ENCODE data around the gene LYRM1.
"Not testable (repeated sequence)": the region's sequence is repeated elsewhere in the genome, so short reads cannot be mapped to it uniquely, and the experiment has no call there.

Gene LYRM1, protein sequence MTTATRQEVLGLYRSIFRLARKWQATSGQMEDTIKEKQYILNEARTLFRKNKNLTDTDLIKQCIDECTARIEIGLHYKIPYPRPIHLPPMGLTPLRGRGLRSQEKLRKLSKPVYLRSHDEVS

GRCh38 chr16:20900299-20901067 is at the start of gene LYRM1, which contains the start of gene DCUN1D3:
Gene LYRM1 (plus strand): TSS chr16:20900771. CDS start chr16:20915556, 14,785 bp downstream.
Gene DCUN1D3 (minus strand): TSS chr16:20900358. CDS start chr16:20862538, 37,820 bp downstream.
- DNase-seq (ENCODE audit: low spot score) = peak; percentile 95

DNA sequence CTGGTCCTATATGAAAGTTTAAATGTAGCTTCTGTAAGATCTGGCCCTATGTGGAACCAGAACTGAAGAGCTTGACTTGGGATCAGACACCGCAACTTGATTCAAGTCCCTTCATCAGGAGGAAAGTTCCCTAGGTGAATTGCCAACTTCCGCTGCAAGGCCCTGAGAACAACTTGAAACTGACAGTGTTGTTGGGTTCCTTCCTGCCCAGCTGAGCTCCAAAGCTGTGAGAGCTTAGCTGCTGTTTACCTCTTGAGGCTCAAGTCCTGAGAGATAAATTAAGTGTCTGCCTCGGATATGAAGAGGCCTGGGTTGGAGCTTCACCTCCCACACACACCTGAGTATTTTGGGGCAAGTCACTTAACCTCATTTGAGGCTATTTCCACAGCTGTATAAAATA is 49.6 kb upstream of the LYRM1 start:
- no peak for DNase-seq (ENCODE audit: low spot score)

DNA sequence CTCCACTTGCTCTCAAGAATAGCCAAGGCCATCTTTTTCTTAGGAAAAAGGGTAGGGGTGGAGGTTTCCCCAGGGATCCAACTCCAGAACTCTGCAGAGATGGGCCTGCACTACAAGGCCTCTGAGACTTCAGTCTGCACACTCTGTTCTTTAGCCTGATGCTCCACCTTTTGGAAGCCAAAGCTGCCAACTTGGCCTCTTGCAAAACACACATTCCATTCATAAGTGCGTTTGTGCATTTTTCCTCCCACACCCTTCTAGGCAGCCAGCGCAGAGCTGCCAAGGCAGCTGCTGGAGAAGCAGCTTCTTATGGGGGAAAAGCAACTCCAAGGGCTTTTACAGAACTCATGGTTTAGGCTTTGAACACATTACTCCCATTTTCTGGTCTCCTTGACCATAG is 49.0 kb upstream of the LYRM1 start:
- DNase-seq (ENCODE audit: low spot score) = peak; percentile 79

- no peak for DNase-seq (ENCODE audit: low spot score)
These were observed 47.4 kb upstream of the LYRM1 start for GRCh38 chr16:20853143-20853542.

DNA sequence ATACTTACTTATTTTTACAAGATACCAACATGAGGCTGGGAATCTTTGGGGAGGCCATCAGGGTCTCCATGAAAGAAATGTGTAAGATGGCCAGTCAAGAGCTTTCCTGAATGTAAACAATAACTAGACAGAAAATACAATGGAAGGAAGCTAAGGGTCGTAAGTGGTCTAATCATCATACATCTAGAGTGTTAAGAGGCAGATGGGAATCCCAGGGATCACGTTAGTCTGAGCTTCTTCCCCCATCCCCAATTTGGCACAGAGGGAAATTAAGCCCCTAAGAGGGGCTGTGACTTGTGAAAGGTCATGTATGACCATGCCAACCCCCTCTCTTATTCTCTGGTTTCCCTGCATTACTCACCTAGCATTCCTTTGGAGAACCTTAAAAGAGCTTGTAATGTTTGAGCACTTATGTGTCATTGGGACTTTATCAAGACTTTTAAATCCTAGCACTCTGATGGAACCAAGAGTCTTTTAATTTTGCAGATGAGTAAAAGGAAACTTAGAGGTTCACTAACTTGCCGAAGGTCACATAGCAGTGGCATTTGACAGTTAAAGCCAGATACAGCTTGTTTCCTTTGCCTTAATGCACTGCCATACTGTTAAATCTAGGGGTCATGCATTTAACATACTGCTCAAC is 46.5 kb upstream of the LYRM1 start:
- no peak for DNase-seq (ENCODE audit: low spot score)

DNA sequence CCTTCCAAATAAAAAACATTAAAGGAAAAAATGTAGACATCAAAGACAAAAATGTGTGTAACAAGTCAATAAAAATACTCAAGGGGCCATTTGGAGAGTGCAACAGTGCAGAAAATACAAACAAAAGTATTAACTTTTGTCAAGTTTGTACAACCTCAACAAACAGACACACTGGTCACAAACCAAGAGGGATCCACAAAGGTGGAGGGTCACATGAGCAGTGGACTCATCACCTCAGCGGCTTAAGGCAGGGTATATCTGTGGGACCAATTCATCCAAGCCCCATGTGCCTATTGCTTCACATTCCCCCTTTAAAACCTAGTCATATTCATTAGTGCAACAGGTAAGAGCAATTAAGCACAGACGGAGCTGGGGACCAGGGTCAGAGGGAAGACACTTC is 45.6 kb upstream of the LYRM1 start:
- DNase-seq (ENCODE audit: low spot score) = no peak

DNA sequence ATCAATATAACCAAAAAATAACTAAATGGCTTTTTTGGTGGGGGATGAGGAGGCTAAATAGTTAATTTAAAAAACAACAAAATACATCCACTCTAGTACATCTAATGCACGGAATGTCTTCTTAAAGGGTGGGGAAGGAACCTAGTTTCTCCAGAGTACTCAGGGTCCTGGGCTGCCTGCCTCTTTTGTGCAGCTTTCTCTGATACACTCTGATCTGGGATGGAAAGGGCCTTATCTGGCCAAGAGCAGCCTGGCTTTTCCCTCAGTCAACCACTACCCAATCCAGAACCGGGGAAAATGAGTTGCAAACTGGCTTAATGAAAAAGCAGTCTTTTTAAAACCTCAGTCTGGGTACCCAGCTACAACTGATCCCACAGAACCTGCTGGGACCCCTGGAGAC is 43.3 kb upstream of the LYRM1 start:
- no peak for DNase-seq (ENCODE audit: low spot score)

- no peak for DNase-seq (ENCODE audit: low spot score)
These were observed 41.3 kb upstream of the LYRM1 start for GRCh38 chr16:20859229-20859628.

GRCh38 chr16:20859699-20860098 is 40.9 kb upstream of the LYRM1 start:
- DNase-seq (ENCODE audit: low spot score) = no peak

DNA sequence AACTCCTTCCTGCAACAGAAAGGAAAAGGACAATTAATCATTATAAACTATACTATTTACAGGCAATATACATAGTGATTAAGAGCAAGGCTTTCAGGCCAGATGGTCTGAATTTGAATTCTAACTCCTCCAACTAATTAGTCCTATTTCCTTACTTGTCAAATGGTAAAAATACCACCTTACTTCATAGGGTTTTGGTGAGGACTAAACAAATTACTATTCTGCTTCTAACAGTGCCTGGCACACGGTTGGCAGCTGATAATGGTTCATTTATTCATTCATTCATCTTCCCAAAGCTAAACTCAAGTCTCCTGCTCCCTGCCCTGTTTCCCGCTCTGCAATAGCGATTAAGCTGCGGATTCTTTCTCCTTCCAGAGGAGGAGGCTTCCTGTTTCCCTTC is 40.2 kb upstream of the LYRM1 start:
- DNase-seq (ENCODE audit: low spot score) = no peak

GRCh38 chr16:20860995-20861394 is 39.6 kb upstream of the LYRM1 start:
- not testable (repeated sequence) for DNase-seq (ENCODE audit: low spot score)

GRCh38 chr16:20862162-20862960 is 38.2 kb upstream of the LYRM1 start:
- DNase-seq (ENCODE audit: low spot score) = no peak

- not testable (repeated sequence) for DNase-seq (ENCODE audit: low spot score)
These were observed 36.2 kb upstream of the LYRM1 start for GRCh38 chr16:20864376-20864775.

DNA sequence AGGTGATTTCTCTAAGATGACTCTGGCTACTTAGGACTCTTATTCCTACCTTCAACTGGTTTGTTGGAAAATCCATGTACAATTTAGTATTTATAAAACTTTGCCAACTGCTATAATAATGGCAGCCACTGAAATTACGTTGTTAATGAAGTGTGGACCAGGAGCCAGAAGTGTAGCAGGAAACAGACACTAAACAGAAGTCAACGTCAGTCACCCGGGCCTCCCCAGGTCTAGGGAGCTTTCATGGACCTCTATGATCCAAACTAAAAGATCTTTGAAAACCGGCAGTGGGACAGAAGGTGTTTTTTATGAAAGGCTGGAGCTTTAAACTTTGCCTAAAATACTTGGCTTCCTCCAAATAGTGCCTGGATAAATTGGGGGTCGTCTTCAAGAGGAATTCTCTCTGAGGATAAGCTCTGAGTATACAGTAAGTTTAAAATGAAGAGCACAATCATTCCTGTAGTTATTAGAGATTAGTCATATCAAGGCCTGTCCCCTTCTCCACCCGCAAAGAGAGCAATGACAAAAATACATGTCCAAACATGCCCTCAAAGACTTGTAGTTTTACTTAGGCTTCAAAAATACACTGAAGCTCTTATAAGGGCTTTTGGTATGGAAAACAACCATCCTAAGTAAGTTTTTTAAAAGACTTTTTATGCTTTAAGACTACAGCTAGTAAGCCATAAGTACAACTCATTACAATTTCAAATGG is 35.0 kb upstream of the LYRM1 start:
- no peak for DNase-seq (ENCODE audit: low spot score)

DNA sequence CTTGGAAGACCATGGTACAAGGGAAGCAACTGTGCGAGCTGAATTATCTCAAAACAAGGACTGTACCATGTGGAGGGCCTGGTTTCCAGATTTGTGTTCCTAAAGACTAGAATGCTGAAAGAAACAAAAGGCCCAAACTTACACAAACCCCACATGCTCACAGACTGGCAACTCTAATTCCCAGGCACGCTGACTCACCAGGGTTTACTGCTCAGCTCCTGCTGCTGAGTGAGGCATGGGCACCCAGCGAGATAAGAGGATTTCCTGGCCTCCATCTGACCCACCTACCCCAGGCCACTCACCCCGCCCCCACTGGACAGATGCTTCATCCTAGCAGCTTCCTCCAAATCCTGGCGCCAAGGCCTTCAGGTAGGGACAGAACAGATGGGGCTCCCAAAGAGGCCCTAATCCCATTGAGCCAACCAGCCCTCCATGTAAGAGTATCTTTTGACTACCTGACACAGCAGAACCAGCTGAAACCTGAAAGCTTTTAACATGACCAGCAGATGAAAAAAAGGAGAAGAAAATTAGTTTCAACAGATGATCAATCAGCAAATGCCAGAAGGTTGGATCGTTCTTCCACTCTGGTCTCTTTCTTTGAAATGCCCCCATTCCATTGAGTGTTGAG is 34.3 kb upstream of the LYRM1 start:
- DNase-seq (ENCODE audit: low spot score) = peak; percentile 65

- DNase-seq (ENCODE audit: low spot score) = no peak
These were observed 33.8 kb upstream of the LYRM1 start for GRCh38 chr16:20866801-20867200.

- peak; percentile 26 for DNase-seq (ENCODE audit: low spot score)
These were observed 33.0 kb upstream of the LYRM1 start for GRCh38 chr16:20867585-20867984.

GRCh38 chr16:20868890-20869289 is 31.7 kb upstream of the LYRM1 start:
- DNase-seq (ENCODE audit: low spot score) = peak; percentile 76

DNA sequence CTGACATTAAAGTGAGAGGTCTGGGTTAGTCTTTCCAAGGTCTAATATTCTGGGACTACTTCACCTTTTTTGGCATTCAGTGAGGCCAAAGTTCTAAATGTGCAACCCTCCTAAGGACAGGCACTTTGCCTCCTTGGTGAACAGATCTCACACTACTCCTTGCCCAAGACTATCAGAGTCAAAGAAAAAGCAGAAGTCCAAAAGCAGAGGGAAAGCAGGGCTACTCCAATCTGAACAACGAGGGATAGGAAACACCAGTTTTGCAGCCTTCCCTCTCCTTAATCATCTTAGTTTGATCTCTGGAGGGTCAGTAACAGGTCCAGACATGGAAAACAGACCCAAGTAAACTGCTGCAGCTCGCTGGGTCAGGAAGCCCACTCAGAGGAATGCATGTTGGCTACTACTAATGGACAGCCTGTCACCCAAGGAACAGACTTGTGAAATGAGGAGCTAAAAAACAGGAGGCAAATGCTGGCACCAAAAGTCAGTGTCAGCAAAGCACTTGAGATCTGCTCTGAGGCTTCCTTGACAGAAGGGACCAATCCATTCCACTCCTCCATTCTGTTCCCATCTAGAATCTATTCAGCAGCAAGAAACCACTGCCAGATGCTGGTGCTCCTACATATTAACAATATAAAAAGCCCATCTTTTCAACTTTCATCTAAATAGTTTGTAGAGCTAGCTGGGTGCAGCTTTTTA is 30.3 kb upstream of the LYRM1 start:
- DNase-seq (ENCODE audit: low spot score) = no peak

DNA sequence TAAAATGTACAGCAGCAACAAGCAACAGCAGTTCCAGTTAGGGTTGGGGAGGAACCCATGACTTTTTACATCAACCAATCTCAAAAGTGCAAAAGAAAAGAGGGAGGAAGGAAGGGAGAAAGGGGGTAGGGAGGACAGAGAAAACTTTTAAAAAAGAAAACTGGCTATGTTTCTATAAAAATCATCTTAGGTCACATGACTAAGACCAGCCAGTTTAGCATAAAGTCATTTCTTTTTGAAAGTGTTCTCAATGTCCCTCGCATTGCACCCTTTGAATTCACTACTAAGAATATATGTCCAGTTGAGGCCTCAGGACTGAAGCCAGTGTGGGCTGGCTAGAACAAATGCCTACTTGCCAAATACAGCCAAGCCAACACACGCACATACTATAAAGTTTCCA is 29.3 kb upstream of the LYRM1 start:
- DNase-seq (ENCODE audit: low spot score) = no peak

All from AG08396 (cell line).